ENCODE measurements around the gene DENND1B. TPM values are rescaled to one million over a fixed set of nuclear protein-coding genes. Genes with fewer than 3 reads are reported as not detected.

Gene DENND1B
- total and polyA plus RNA-seq, 2 of the 13 experiments (the other 11 are each of a cell fraction or from before 2014, with no cell fraction given), result 2.6 to 5.7 TPM

DNA sequence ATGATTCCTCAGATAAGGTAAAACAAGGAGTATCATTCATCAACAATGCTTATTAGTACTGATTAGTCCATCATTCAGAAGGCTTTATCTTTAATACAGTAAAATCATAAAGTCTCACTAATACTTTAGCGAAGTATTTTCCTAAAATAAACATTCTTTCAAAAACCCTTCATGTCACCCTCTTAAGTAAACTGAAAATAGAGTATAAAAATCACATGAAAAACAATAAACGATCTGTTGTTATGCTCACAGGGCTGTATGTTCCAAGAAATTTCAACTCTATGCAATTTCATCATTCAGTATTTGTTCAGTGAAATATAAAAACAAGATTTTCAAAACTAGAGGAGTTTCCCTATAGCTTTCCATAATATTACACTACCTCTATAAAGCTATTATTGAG, 102.0 kb downstream of the DENND1B start (continued):
- TF ChIP-seq STAT6 (CRISPR knock-in tag; IDR thresholded peaks at IDR 0.05; ENCODE audit: borderline replicate concordance), result no peak
- TF ChIP-seq ATAD3A (CRISPR knock-in tag; IDR thresholded peaks at IDR 0.05), result no peak
- TF ChIP-seq SSRP1 (CRISPR knock-in tag; IDR thresholded peaks at IDR 0.05), result no peak
- TF ChIP-seq MLLT10 (CRISPR knock-in tag; IDR thresholded peaks at IDR 0.05), result no peak
- TF ChIP-seq HOXA3 (CRISPR knock-in tag; IDR thresholded peaks at IDR 0.05), result no peak
- no peak for TF ChIP-seq ZNF337 (CRISPR knock-in tag; IDR thresholded peaks at IDR 0.05; ENCODE audit: borderline replicate concordance, low read depth)
- no peak for TF ChIP-seq ZNF589 (CRISPR knock-in tag; conservative IDR thresholded peaks at IDR 0.05)

GRCh38 chr1:197672347-197672746, 102.9 kb downstream of the DENND1B start:
- H3K79me2 ChIP-seq (ENCODE audit: insufficient read depth, low read length), result no peaks in the 10 kb centered on the region
- TF ChIP-seq MAFK (conservative IDR thresholded peaks at IDR 0.05 in 1 of 2, IDR thresholded peaks at IDR 0.05 in 1 of 2; ENCODE audit: low read length in 2 of 2), result peak; percentile 55 to 65; a peak in 2 of 4 replicates
- no peak for TF ChIP-seq ZNF780A (CRISPR knock-in tag; IDR thresholded peaks at IDR 0.05)
- no peak for TF ChIP-seq SIN3B (IDR thresholded peaks at IDR 0.05; ENCODE audit: low read length)
- TF ChIP-seq ZBTB44 (CRISPR knock-in tag; IDR thresholded peaks at IDR 0.05), result no peak
- TF ChIP-seq MAFF (IDR thresholded peaks at IDR 0.05; ENCODE audit: low read depth, low read length), result peak; percentile 57; the same call in 1 of the 2 replicates
- no peak for TF ChIP-seq SNAPC2 (CRISPR knock-in tag; IDR thresholded peaks at IDR 0.05)
- no peak for TF ChIP-seq ZNF749 (CRISPR knock-in tag; IDR thresholded peaks at IDR 0.05; ENCODE audit: borderline replicate concordance)
- TF ChIP-seq SRSF1 (optimal IDR thresholded peaks at IDR 0.05; ENCODE audit: low read depth, low read length), result no peak
- no peak for TF ChIP-seq MTA1 (CRISPR knock-in tag; IDR thresholded peaks at IDR 0.05; ENCODE audit: borderline replicate concordance)
- no peak for TF ChIP-seq IKZF1 (IDR thresholded peaks at IDR 0.05)
- H2AFZ ChIP-seq (ENCODE audit: low read length), result no peak overlapping the region
- CTCF ChIA-PET (ENCODE audit: low intra/inter-chr PET ratio, low total read pairs), result no interaction called here
- FAIRE-seq (no peak), DNase-seq (ENCODE audit: low spot score) (no peak), ATAC-seq (no peak)
- peaks cover 8% of the 10 kb centered on the region for H3K4me1 ChIP-seq (ENCODE audit: insufficient read depth, low read length)
- H3K9ac ChIP-seq (ENCODE audit: insufficient read depth, low read depth, low read length), result no peak overlapping the region
- no peaks in the 10 kb centered on the region for H3K9me3 ChIP-seq (ENCODE audit: low read length)
- H3K4me3 ChIP-seq (replicated peaks in 1 of 3; ENCODE audit: insufficient read depth in 1 of 3, low read depth in 2 of 3, low read length in 3 of 3), result no peak overlapping the region
- intact Hi-C loops (cut with micrococcal nuclease; ENCODE audit: unreplicated experiment) (no loop called here), in situ Hi-C loops (cut with HindIII; ENCODE audit: extremely low pct_ligation_motif_present, low pct_unique_long_range_greater_than_20kb) (no loop called here)
- H3K27ac ChIP-seq (ENCODE audit: extremely low read length, insufficient read depth, low read length), result no peak overlapping the region
- WGBS (ENCODE audit: low lambda C conversion rate), result 98% methylated on average over 1 of the region's 1 CpG
- POLR2A ChIA-PET, result no interaction called here
- no peaks in the 10 kb centered on the region for H3K36me3 ChIP-seq (replicated peaks in 1 of 2; ENCODE audit: control insufficient read depth in 1 of 2, insufficient read depth in 2 of 2, low read length in 2 of 2)
- no peak overlapping the region for H3K4me2 ChIP-seq (ENCODE audit: low read depth, low read length)
- no peaks in the 10 kb centered on the region for H3K27me3 ChIP-seq (ENCODE audit: control insufficient read depth in 1 of 2, insufficient read depth in 2 of 2, low read length in 2 of 2)
- H4K20me1 ChIP-seq (ENCODE audit: insufficient read depth, low read length), result no peaks in the 10 kb centered on the region; the same call in 1 of the 2 replicates
- no TSS peak for BruUV-seq (replicated peaks)
